Psoas muscle (tissue), 8 donors: ENCODE data around the gene NBL1. TPM values are rescaled to one million over a fixed set of nuclear protein-coding genes. Genes with fewer than 3 reads are reported as not detected.
A peak's percentile ranks its signal among the peaks of the same experiment; 100 is the strongest.

ENCODE experiments used
- ATAC-seq, 4 donors: fragments of 200-7000 bp; cut with Tn5 transposase; one replicate each; pipeline ENCODE4 v1.9.1; 2020; ENCODE audit warnings: moderate library complexity in 3 of 4, mild to moderate bottlenecking in 2 of 4
- DNase-seq, 2 donors: peaks; one replicate each; pipeline ENCODE4 v3.0.0-alpha.2; 2020
- H3K27ac ChIP-seq: fragments of 200-600 bp; one replicate; pipeline ENCODE4 v1.8.0; 2022
- H3K27me3 ChIP-seq, 3 donors: fragments of 200-600 bp in 1 of 3; one replicate each; pipeline versions ENCODE4 v1.6.1 to v1.8.0; 2013 to 2022; ENCODE audit warnings: low read length in 2 of 3, mild to moderate bottlenecking in 2 of 3, moderate library complexity in 1 of 3; ENCODE audit not compliant: insufficient read depth in 3 of 3
- H3K36me3 ChIP-seq, 2 donors: fragments of 200-600 bp in 1 of 2; one replicate each; pipeline versions ENCODE4 v1.6.1 to v1.8.0; 2013 to 2022; ENCODE audit warnings: low read depth in 1 of 2, mild to moderate bottlenecking in 1 of 2, moderate library complexity in 1 of 2; ENCODE audit not compliant: insufficient read depth in 1 of 2
- H3K4me1 ChIP-seq: fragments of 200-600 bp; one replicate; pipeline ENCODE4 v1.8.0; 2022
- H3K4me3 ChIP-seq: fragments of 200-600 bp; one replicate; pipeline ENCODE4 v1.8.0; 2022; ENCODE audit warnings: mild to moderate bottlenecking
- H3K9me3 ChIP-seq: fragments of 200-600 bp; one replicate; pipeline ENCODE4 v1.8.0; 2022
- WGBS, 3 donors: extraction: QIAGEN DNeasy Blood & Tissue Kit; methylation state at CpG; one replicate each; pipeline versions ENCODE4 v1.1.6 to v1.1.7; 2013; 5-methylcytosine and 5-hydroxymethylcytosine counted together
- intact Hi-C, 2 donors: fragments of 100-400 bp; cut with DNase I; formaldehyde crosslinking; loops; one replicate each; pipeline versions ENCODE4 v1.11.0 to v1.14.2; 2022
- polyA plus RNA-seq, 3 donors: library from polyadenylated mRNA; stranded (reverse); fragments of 200-250 nt; gene quantifications; one replicate each; pipeline ENCODE4 v1.2.3, GENCODE V29; 2013
- total RNA-seq, 4 donors: library from RNA; stranded (reverse); fragmentation: NEBNext Ultra II Directional in 2 of 4; extraction: Animal tissue kit (Norgen Biotek cat#: 25700) in 2 of 4; gene quantifications; one replicate each; pipeline versions ENCODE4 v1.2.1 to v1.2.4, GENCODE V29; 2021 to 2023
- TF ChIP-seq, protein P1 (sequence below): fragments of 200-600 bp; IDR thresholded peaks from one replicate; pipeline ENCODE4 v1.8.0; 2022; ENCODE audit warnings: antibody characterized with exemption
- donor health status: healthy with polysubstance abuse.
- donor health status: DM: no; HTN: no; CAD: no; lungs with moderate emphysema.
- donor health status: Bipolar disorder and iron deficiency.
- donor health status: healthy.
- donor health status: DM: yes; HTN: yes; CAD: no.
- donor health status: DM: no; HTN: no; CAD: no.
- donor health status: DM: no; HTN: no; CAD: no.
- donor health status: DM: yes; HTN: yes; CAD: no.

NBL1 gene
- total and polyA plus RNA-seq, 7 donors, result 11.8 to 22.8 (median 13.0) TPM

DNA sequence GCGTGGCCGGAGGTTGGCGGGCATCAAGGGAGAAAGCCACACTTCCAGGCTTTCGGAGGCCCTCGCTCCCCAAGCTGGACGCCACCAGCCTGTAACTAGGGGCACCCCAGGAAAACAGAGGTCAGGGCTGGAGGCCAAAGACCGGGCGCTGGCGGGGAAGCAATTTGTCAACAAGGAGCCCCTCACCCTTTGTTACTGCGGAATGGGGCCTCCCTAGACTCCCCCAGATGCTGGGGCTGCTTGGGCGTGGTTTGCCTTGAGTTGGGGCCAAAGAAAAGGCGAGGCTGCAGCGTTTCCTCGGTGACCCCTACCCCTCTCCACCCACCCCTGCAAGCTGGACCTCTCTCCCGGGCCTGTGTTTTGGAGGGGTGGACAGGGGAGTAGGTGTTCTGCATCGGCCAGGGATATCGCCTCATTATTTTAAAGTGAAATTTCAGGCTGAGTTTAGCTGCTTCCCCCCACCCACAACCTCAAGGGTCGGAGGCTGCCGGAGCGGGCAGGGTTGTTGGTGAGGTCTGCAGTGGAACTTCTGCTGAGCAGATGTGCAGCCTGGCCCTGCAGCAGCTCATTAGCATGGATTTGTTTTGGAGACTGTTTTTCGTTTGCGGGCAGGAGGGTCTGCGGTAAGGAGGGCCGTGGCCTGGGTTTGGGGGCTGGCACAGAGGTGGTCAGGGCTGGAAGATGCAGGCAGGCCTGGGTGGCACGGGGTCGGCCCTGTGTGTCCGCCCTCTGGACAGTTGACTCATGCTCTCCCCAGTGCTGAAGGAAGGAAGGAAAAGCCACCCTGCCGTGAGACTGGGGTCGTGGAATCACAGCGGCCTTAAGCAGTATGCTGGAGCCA is 1.5 kb downstream of the NBL1 start:
- intact Hi-C loops, result no loop called here
- Histone ChIP-seq H3K27ac (peak overlapping the region; percentile 63), H3K9me3 (no peaks in the 10 kb centered on the region), H3K36me3 (no peaks in the 10 kb centered on the region), H3K4me1 (peaks cover 12% of the 10 kb centered on the region), H3K27me3 (peaks cover 0 to 16% (median 7%) of the 10 kb centered on the region in 3 donors), H3K4me3 (peak overlapping the region; percentile 71)
- DNase-seq, result no peak
- TF ChIP-seq, protein P1, sequence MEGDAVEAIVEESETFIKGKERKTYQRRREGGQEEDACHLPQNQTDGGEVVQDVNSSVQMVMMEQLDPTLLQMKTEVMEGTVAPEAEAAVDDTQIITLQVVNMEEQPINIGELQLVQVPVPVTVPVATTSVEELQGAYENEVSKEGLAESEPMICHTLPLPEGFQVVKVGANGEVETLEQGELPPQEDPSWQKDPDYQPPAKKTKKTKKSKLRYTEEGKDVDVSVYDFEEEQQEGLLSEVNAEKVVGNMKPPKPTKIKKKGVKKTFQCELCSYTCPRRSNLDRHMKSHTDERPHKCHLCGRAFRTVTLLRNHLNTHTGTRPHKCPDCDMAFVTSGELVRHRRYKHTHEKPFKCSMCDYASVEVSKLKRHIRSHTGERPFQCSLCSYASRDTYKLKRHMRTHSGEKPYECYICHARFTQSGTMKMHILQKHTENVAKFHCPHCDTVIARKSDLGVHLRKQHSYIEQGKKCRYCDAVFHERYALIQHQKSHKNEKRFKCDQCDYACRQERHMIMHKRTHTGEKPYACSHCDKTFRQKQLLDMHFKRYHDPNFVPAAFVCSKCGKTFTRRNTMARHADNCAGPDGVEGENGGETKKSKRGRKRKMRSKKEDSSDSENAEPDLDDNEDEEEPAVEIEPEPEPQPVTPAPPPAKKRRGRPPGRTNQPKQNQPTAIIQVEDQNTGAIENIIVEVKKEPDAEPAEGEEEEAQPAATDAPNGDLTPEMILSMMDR, result no peak
- ATAC-seq, result no peak
- 57 to 64% (median 58%) methylated on average over 27 to 30 of the region's 30 CpGs for WGBS, 3 donors

DNA sequence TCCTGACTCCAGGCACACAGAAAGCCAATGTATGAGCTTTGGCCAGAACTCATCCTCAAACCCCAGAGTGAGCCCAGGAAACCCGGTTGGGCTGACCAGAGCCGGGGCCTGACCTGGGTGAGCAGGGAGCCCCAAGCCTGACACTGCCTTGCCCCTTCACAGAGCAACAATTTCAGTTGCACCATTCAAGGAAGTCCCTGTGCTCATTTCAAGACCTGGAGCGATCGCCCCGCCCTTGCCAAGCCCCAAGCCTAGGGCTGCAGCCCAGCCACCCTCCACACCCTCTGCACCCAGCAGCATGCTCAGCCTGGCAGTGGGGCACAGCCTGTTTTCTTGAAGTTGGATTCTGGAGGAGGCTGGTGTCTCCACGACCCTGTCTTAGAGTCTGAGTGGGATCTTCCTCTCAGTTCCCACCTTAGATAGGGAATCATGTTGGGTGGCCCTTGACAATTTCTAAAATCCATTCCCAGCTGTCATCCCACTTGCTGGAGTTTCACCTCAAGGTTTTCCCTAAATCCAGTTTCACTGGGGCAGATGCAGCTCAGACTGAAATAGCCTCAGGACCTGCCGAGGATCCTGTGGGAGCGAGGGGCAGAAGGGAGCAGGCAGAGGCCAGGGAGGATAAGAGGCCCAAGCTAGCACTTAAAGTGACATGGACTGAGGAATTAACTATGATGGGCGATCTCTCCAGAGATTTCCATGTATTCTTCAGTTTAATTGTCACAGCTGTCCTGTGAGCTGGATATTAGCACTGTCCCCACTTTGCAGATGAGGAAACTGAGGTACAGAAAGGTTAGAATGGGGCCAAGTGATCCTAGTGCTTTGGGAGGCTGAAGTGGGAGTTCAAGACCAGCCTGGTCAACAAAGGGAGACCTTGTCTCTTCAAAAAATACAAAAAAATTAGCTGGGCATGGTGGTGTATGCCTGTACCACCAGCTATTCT is 2.5 kb downstream of the NBL1 start:
- TF ChIP-seq, protein P1, result no peak
- Histone ChIP-seq H3K27me3 (peaks cover 0 to 16% (median 7%) of the 10 kb centered on the region in 3 donors), H3K36me3 (no peaks in the 10 kb centered on the region), H3K4me1 (peaks cover 17% of the 10 kb centered on the region), H3K27ac (no peak overlapping the region), H3K9me3 (no peaks in the 10 kb centered on the region), H3K4me3 (peak overlapping the region; percentile 71)
- intact Hi-C loops, result no loop called here
- DNase-seq (no peak), ATAC-seq (no peak)
- WGBS, 3 donors, result 73 to 87% (median 83%) methylated on average over 9 of the region's 9 CpGs

DNA sequence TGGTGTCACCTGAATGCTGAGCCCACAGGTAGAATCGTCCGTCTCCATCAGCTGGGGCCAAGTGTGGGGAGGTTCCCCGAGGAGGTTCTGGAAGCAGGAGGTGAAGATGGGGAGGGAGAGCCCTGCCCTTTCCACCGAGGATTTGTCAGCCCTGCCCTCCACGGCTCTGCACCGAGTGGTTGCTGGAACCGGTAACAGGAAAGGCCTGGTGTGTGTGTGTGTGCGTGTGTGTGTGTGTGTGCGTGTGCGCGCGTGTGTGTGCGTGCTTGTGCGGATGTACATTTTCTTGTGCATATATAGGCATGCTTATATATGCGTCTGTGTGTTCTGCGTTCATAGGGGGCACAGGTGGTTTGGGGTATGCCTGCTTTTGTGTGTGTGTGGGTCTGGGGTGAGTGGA is 3.5 kb downstream of the NBL1 start:
- H3K4me3 ChIP-seq, result no peak overlapping the region
- H3K9me3 ChIP-seq, result no peaks in the 10 kb centered on the region
- H3K27me3 ChIP-seq, result peaks cover 0 to 10% (median 7%) of the 10 kb centered on the region in 3 donors
- ATAC-seq (no peak), DNase-seq (no peak)
- H3K27ac ChIP-seq, result no peak overlapping the region
- H3K4me1 ChIP-seq, result peaks cover 17% of the 10 kb centered on the region
- intact Hi-C loops, result loop anchor here in 1 of 2 donors (2.0 kb wide), 1 partner anchor 255 kb away; no protein-coding TSS in a partner anchor
- no peaks in the 10 kb centered on the region for H3K36me3 ChIP-seq
- TF ChIP-seq, protein P1, result no peak
- 67 to 75% (median 71%) methylated on average over 16 of the region's 16 CpGs for WGBS, 3 donors

DNA sequence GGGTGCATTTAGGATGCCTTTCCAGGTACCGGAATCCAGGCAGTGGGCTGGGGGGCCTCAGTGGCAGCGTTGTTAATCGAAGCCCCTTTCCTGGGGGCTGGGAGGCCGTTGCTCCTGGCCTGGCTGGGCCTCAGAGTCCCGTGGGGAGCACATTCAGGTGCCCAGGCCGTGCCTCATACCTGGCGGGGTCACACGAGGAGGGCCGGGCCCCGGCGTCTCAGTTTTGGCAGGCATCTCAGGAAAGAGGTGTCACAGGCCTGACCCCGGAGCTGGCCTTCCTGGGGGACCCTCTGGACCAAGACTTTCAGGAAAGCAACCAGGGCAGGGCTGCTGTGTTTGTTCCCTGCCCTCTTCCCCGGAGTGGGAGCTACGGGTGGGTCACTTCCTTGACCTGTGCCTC is 4.1 kb downstream of the NBL1 start:
- H3K4me1 ChIP-seq, result peaks cover 17% of the 10 kb centered on the region
- no peaks in the 10 kb centered on the region for H3K36me3 ChIP-seq
- ATAC-seq (no peak), DNase-seq (no peak)
- H3K27ac ChIP-seq, result peak overlapping the region; percentile 23
- 58 to 71% (median 59%) methylated on average over 14 of the region's 14 CpGs for WGBS, 3 donors
- no peak overlapping the region for H3K4me3 ChIP-seq
- no peaks in the 10 kb centered on the region for H3K9me3 ChIP-seq
- intact Hi-C loops, result loop anchor here in 1 of 2 donors (2.0 kb wide), 1 partner anchor 255 kb away; no protein-coding TSS in a partner anchor
- TF ChIP-seq, protein P1, result no peak
- peaks cover 0 to 8% (median 7%) of the 10 kb centered on the region in 3 donors for H3K27me3 ChIP-seq
